Loucy (cell line): Measurements from ENCODE around the gene POLD3.

Source experiments
- H2AFZ ChIP-seq: fragments of 200-600 bp; sonication (generic); 2 replicates; pipeline ENCODE4 v1.6.0; 2016; ENCODE audit warnings: antibody characterized with exemption, mild to moderate bottlenecking, low read length, moderate library complexity
- H3F3A ChIP-seq: fragments of 200-600 bp; 2 replicates; pipeline ENCODE4 v1.6.0; 2016; ENCODE audit warnings: antibody characterized with exemption, low read depth, mild to moderate bottlenecking
- H3K27me3 ChIP-seq: fragments of 200-600 bp; sonication (generic); 2 replicates; pipeline ENCODE4 v1.6.1; 2014; ENCODE audit warnings: low read length, mild to moderate bottlenecking; ENCODE audit not compliant: insufficient read depth, poor library complexity, severe bottlenecking
- H3K36me3 ChIP-seq: fragments of 200-600 bp; sonication (generic); 2 replicates; pipeline ENCODE4 v1.6.1; 2016; ENCODE audit warnings: low read length; ENCODE audit not compliant: insufficient read depth
- H3K4me1 ChIP-seq: fragments of 200-600 bp; sonication (generic); 2 replicates; pipeline ENCODE4 v1.5.1; 2014; ENCODE audit warnings: low read length, mild to moderate bottlenecking; ENCODE audit not compliant: insufficient read depth, poor library complexity, severe bottlenecking
- H3K4me2 ChIP-seq: fragments of 200-600 bp; sonication (generic); 2 replicates; pipeline ENCODE4 v1.6.0; 2014; ENCODE audit warnings: antibody characterized with exemption, low read length, low read depth, mild to moderate bottlenecking; ENCODE audit not compliant: poor library complexity, severe bottlenecking
- H3K4me3 ChIP-seq: fragments of 200-600 bp; sonication (generic); 2 replicates; pipeline ENCODE4 v1.5.1; 2014; ENCODE audit warnings: low read length, mild to moderate bottlenecking, mixed read lengths; ENCODE audit not compliant: poor library complexity, severe bottlenecking
- H3K79me2 ChIP-seq: fragments of 200-600 bp; sonication (generic); 2 replicates; pipeline ENCODE4 v1.6.1; 2014; ENCODE audit warnings: low read length; ENCODE audit not compliant: insufficient read depth
- H3K9ac ChIP-seq: fragments of 200-600 bp; sonication (generic); 2 replicates; pipeline ENCODE4 v1.6.0; 2014; ENCODE audit warnings: mild to moderate bottlenecking, low read depth, low read length, moderate library complexity; ENCODE audit not compliant: poor library complexity, severe bottlenecking
- H3K9me2 ChIP-seq: fragments of 200-600 bp; sonication (generic); replicated peaks from 2 replicates; pipeline ENCODE4 v1.6.1; 2016; ENCODE audit warnings: low read depth, low read length, mixed read lengths
- H3K9me3 ChIP-seq: fragments of 200-600 bp; sonication (generic); 2 replicates; pipeline ENCODE4 v1.6.1; 2014; ENCODE audit warnings: mild to moderate bottlenecking, antibody characterized with exemption, low read length, low read depth; ENCODE audit not compliant: insufficient read depth
- H4K20me1 ChIP-seq: fragments of 200-600 bp; sonication (generic); 2 replicates; pipeline ENCODE4 v1.6.0; 2014; ENCODE audit warnings: antibody characterized with exemption, low read length, mild to moderate bottlenecking; ENCODE audit not compliant: insufficient read depth, poor library complexity, severe bottlenecking
- CTCF ChIP-seq: fragments of 200-600 bp; sonication (generic); conservative IDR thresholded peaks from 2 replicates; pipeline ENCODE4 v1.5.1; 2014; ENCODE audit warnings: mild to moderate bottlenecking, antibody characterized with exemption, low read length
- EZH2phosphoT487 ChIP-seq: fragments of 200-600 bp; IDR thresholded peaks from 2 replicates; pipeline ENCODE4 v1.6.1; 2018; ENCODE audit warnings: antibody characterized with exemption, mild to moderate bottlenecking, moderate library complexity, borderline replicate concordance

Gene POLD3

DNA sequence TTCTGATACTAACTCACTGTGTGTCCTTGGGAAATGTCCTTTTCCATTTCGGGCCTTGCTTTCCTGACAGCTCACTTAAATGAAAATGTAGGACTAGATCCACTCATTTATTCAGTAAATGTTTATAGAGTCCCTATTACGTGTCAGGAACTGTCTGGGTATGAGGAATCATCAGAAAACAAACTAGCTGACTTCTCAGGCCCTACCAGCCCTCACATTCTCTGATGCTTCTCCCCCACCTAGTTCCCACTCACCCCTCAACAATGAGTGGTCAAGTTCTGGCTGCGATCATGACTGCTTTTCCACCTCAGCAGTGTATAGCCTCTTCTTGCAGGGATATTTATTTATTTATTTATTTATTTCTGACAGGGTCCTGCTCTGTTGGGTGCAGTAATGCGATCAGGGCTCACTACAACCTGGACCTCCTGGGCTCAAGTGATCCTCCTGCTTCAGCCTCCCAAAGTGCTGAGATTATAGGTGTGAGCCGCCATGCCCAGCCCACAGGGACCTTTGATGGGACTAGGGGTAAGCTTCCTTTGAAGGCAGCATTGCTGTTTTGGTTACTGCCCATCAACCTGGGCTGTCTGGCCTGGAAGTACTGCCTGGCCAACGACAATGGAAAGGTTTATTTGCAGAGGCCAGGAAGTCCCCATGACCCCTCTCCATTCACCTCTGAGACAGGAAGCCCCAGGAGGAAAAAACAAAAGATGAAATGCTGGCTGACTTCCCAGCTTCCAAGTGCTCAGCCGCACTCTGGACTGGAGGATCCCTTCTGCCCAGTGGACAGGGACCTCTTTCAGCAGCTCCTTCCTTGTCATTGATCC, 33.1 kb upstream of the POLD3 start:
- Histone ChIP-seq H4K20me1 (no peaks in the 10 kb centered on the region), H3K79me2 (no peaks in the 10 kb centered on the region), H3F3A (no peaks in the 10 kb centered on the region), H3K9me3 (no peaks in the 10 kb centered on the region), H3K9ac (no peak overlapping the region), H2AFZ (no peak overlapping the region), H3K4me3 (no peak overlapping the region), H3K27me3 (no peaks in the 10 kb centered on the region), H3K4me1 (no peaks in the 10 kb centered on the region), H3K4me2 (no peak overlapping the region), H3K36me3 (no peaks in the 10 kb centered on the region), H3K9me2 (no peaks in the 10 kb centered on the region)
- TF ChIP-seq CTCF (no peak), EZH2phosphoT487 (no peak)

DNA sequence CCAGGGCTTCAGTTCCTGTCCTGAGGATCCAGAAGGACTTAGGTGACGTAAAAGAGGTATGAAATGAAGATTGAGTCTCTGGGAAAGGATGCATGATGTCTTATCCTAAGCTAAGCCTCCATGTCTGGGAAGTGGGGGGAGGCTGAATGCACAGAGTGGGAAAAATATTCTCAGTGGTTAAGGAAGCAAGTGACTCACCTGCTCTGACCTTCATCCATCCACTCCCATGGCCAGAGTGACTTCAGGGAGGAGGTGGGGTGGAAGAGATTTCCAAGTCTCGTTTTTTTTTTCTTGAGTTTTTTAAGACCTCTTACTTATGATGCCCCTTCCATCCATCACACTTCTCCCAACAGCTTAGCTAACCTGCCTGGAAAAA, 32.5 kb upstream of the POLD3 start:
- H3K9ac ChIP-seq, result no peak overlapping the region
- H3K4me1 ChIP-seq, result no peaks in the 10 kb centered on the region
- no peaks in the 10 kb centered on the region for H3K9me3 ChIP-seq
- H3K4me3 ChIP-seq, result no peak overlapping the region
- H4K20me1 ChIP-seq, result no peaks in the 10 kb centered on the region
- TF ChIP-seq EZH2phosphoT487 (no peak), CTCF (no peak)
- no peak overlapping the region for H3K4me2 ChIP-seq
- no peak overlapping the region for H2AFZ ChIP-seq
- H3K36me3 ChIP-seq, result no peaks in the 10 kb centered on the region
- no peaks in the 10 kb centered on the region for H3K27me3 ChIP-seq
- no peaks in the 10 kb centered on the region for H3K79me2 ChIP-seq
- H3F3A ChIP-seq, result no peaks in the 10 kb centered on the region
- no peaks in the 10 kb centered on the region for H3K9me2 ChIP-seq

DNA sequence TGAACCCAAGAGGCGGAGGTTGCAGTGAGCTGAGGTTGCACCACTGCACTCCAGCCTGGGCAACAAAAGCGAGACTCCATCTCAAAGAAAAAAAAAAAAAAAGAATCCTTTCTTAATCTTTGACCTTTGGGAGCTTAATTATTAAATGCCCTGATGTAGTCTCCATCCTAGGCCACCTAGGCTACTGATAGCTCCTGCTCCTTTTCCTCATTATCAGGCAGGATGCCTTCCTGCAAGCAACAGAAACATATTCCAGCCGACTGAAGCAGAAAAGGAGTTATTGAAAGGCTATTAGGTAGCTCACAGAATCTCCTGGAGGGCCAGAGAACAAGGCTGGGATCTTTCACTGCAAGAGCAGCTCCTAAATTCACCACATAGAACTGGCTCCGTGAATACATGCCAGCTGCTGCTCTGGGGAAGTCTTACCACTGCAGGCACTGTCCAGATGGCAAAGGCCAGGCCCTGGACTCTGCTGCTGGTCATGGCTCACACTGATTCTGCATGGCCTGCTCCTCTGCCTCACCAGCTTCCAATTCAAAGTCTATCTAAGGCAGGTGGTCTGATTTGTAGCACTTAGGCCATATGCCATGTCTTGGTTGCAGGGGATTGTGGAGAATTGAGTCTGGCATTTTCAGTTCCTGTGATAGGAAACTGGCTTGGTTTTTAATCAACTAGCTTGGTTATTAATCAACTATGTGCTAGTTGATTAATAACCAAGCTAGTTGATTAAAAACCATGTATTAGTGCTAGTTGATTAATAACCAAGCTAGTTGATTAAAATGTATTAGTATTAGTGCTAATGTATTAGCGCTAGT, 26.0 kb upstream of the POLD3 start:
- no peaks in the 10 kb centered on the region for H4K20me1 ChIP-seq
- H3K79me2 ChIP-seq, result no peaks in the 10 kb centered on the region
- TF ChIP-seq CTCF (no peak), EZH2phosphoT487 (no peak)
- no peak overlapping the region for H2AFZ ChIP-seq
- no peaks in the 10 kb centered on the region for H3K4me1 ChIP-seq
- H3K4me2 ChIP-seq, result no peak overlapping the region
- no peaks in the 10 kb centered on the region for H3K27me3 ChIP-seq
- no peak overlapping the region for H3K9ac ChIP-seq
- no peaks in the 10 kb centered on the region for H3F3A ChIP-seq
- no peaks in the 10 kb centered on the region for H3K36me3 ChIP-seq
- H3K9me3 ChIP-seq, result no peaks in the 10 kb centered on the region
- H3K9me2 ChIP-seq, result no peaks in the 10 kb centered on the region
- H3K4me3 ChIP-seq, result no peak overlapping the region
